IPS-20b (cell line): ENCODE results near the gene CITED4.

Experiments used
- H3K27ac ChIP-seq: one replicate; pipeline ENCODE4 v1.5.1; 2013; ENCODE audit warnings: low read length
- H3K27me3 ChIP-seq: 2 replicates; pipeline ENCODE4 v1.6.1; 2013; ENCODE audit warnings: mild to moderate bottlenecking, low read length, inconsistent platforms; ENCODE audit not compliant: insufficient read depth
- H3K36me3 ChIP-seq: 2 replicates; pipeline ENCODE4 v1.6.1; 2013; ENCODE audit warnings: low read depth, mild to moderate bottlenecking, inconsistent platforms, low read length, moderate library complexity; ENCODE audit not compliant: insufficient read depth
- H3K4me1 ChIP-seq: 2 replicates; pipeline ENCODE4 v1.6.1; 2013; ENCODE audit warnings: mild to moderate bottlenecking, control low read depth, inconsistent platforms, low read length, moderate library complexity; ENCODE audit not compliant: insufficient read depth
- H3K4me3 ChIP-seq: 2 replicates; pipeline ENCODE4 v1.5.1; 2013; ENCODE audit warnings: mild to moderate bottlenecking, low read length, inconsistent platforms
- H3K9ac ChIP-seq: 2 replicates; pipeline ENCODE4 v1.6.1; 2013; ENCODE audit warnings: low read depth, mild to moderate bottlenecking, inconsistent platforms, low read length, moderate library complexity
- H3K9me3 ChIP-seq: 2 replicates; pipeline ENCODE4 v1.6.1; 2013; ENCODE audit warnings: mild to moderate bottlenecking, low read depth, low read length, inconsistent platforms; ENCODE audit not compliant: insufficient read depth

The CITED4 gene

DNA sequence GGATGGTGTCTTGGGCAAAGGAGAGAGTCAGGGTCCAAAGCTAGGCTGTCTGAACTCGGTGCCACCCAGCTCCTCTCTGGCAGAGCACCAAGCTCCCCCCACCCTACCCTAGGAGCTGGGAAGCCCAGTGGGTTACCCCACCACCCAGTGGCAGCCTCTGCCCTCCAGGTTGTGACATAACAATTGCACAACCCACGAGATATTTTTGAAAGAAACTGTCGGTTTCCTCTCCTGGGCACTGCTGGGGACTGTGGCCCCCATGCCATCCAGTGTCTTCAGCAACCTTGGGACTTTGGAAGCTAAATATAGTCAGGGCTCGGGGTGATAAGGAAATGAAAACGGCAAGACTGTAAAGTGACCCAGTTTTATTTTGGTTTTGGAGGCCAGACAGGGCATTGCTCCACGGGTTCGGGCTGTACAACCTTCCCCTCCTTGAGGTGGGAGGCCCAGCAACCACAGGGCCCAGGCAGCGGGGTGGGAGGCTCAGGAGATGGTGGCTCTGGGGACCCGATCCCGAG, 1.4 kb downstream of the CITED4 start:
- H3K4me1 ChIP-seq = peaks cover 7% of the 10 kb centered on the region; the same call in 1 of the 2 replicates
- peak overlapping the region; percentile 72 for H3K9ac ChIP-seq
- peaks cover 38% of the 10 kb centered on the region for H3K27me3 ChIP-seq
- H3K9me3 ChIP-seq = no peaks in the 10 kb centered on the region
- no peak overlapping the region for H3K27ac ChIP-seq
- H3K36me3 ChIP-seq = no peaks in the 10 kb centered on the region
- peak overlapping the region; percentile 64 for H3K4me3 ChIP-seq

DNA sequence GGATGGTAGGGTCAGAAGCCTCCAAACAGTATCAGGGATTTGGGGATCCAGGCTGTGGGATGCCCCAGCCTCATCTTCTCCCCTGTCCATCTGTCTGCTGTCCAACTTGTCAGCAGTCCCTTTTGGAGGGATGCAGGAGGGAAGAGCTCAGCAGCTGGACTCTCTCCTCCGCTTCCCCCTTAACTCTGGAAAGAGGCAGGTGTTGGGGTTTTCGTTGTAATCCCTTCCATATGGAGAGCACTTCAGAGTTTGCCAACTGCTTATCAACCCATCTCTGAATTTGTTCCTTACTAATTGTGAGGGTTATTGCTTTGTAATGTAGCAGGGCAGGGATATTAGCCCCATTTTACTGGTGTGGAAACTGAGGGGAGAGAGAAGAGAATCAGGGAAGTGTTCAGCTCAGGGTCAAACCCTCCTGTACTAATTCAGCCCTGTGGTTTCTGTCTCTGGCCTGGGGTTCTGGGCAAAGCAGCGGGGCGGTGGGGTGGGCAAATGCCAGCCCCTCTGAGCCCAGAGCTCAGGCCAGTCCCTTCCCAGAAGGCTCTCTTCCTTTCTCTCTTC, 3.2 kb downstream of the CITED4 start:
- H3K9me3 ChIP-seq = no peaks in the 10 kb centered on the region
- H3K9ac ChIP-seq = no peak overlapping the region
- H3K4me3 ChIP-seq = no peak overlapping the region
- no peak overlapping the region for H3K27ac ChIP-seq
- peaks cover 38% of the 10 kb centered on the region for H3K27me3 ChIP-seq
- peaks cover 7% of the 10 kb centered on the region; the same call in 1 of the 2 replicates for H3K4me1 ChIP-seq
- H3K36me3 ChIP-seq = no peaks in the 10 kb centered on the region

DNA sequence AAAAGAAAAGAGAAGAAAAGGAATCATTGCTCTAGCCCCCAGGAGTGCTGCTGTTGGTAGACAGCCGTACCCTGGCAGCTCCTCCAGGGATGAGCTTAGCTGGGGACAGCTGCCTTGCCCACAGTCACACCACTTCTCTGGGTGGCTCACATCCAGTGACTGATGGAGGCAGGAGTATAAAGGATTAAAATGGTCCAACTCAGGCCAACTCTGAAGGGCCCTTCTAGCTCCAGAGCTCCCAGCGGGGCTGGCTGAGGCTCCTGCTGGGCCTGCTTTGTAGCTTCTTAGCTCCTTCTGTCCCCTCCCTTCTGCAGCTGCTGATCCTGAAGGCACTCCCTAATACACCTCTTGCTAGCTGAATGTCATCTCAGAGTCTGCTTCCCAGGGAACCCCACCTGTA, 4.4 kb downstream of the CITED4 start:
- no peaks in the 10 kb centered on the region for H3K9me3 ChIP-seq
- no peak overlapping the region for H3K9ac ChIP-seq
- H3K4me1 ChIP-seq = peaks cover 4% of the 10 kb centered on the region; the same call in 1 of the 2 replicates
- no peak overlapping the region for H3K4me3 ChIP-seq
- no peak overlapping the region for H3K27ac ChIP-seq
- peaks cover 38% of the 10 kb centered on the region for H3K27me3 ChIP-seq
- no peaks in the 10 kb centered on the region for H3K36me3 ChIP-seq

DNA sequence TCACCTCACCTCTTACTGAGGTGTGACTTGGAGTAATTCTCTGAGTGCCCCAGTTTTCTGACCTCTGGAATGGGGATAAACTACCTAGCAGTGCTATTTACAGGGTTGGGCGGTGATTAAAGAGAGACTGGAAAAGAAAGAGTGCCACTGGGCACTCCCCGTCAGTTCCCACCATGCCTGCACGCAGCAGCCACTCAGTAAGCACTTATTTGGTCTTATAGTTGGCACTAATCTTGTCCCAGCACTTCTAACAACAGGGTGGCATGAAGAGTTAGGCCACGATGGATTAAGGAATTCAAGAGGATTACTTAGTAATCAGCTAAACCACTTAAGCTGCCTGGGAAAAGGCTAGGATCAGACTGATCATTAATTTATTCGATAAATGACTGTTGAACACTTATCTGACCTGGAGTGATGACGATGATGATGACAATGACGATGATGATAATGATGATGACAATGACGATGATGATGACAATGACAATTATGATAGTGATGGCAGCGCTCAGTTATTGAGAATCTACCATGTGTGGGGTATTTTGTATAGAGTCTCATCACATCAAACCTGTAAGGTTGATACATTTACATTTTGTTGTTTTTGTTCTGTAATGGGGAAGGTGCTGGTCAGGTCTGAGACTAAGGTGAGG, 5.4 kb downstream of the CITED4 start:
- H3K27me3 ChIP-seq = peaks cover 38% of the 10 kb centered on the region
- no peak overlapping the region for H3K9ac ChIP-seq
- no peaks in the 10 kb centered on the region for H3K9me3 ChIP-seq
- H3K4me1 ChIP-seq = peaks cover 4% of the 10 kb centered on the region; the same call in 1 of the 2 replicates
- no peak overlapping the region for H3K27ac ChIP-seq
- H3K4me3 ChIP-seq = no peak overlapping the region
- H3K36me3 ChIP-seq = no peaks in the 10 kb centered on the region

DNA sequence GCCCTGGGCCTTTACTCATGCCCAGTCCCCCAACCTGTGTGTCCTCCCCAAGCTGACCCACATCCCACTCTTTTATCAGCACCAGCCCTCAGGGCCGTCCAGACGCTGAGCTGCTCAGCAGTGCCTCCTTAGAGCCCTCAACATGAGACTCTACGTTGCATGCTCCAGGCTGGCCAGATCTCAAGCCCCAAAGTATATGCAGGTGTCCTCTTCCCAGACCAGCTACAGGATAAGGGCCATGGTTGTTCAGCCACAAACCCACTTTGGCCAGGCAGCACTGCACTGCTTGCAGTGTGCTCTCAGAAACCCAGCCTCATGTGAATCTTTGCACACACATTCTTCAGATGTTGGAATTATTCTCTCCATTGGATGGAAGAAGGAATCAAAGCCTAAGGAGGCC, 6.0 kb downstream of the CITED4 start:
- Histone ChIP-seq H3K27me3 (peaks cover 34% of the 10 kb centered on the region), H3K4me1 (peaks cover 4% of the 10 kb centered on the region; the same call in 1 of the 2 replicates), H3K9ac (no peak overlapping the region), H3K27ac (no peak overlapping the region), H3K36me3 (no peaks in the 10 kb centered on the region), H3K9me3 (no peaks in the 10 kb centered on the region), H3K4me3 (no peak overlapping the region)

DNA sequence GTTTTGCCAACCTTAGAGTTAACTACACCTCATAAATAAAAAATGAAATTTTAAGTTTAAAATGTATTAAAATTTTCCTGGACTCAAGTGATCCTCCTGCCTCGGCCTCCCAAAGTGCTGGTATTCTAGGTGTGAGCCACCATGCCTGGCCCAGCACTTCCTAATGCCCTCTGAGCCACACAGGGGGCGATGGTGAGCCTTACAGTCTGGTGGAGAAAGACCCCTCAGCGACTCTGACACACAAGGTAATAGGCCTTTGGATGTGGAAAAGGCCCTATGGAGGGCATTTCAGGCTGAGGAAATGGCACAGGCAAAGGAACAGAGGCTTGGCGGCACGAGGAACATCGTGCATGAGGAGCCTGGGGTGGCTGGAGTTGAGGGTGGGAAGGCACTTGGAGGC, 6.7 kb downstream of the CITED4 start:
- Histone ChIP-seq H3K27ac (no peak overlapping the region), H3K36me3 (no peaks in the 10 kb centered on the region), H3K27me3 (peaks cover 32% of the 10 kb centered on the region), H3K4me1 (no peaks in the 10 kb centered on the region; the same call in 1 of the 2 replicates), H3K9ac (no peak overlapping the region), H3K9me3 (no peaks in the 10 kb centered on the region), H3K4me3 (no peak overlapping the region)

DNA sequence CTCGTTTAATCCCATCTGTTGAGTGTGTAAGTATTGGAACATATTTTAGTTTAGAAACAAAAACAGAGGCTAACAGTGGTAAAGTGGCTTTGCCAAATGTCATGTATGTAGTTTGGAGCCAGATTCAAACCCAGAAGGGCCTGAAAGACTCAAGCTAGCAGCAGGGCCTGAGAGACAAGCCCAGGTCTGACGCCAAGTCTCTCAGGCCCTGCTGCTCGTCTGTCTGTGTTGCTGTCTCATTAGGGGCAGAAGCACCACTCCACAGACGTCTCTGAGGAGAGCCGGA, 8.3 kb downstream of the CITED4 start:
- H3K27me3 ChIP-seq = peaks cover 19% of the 10 kb centered on the region
- no peaks in the 10 kb centered on the region for H3K36me3 ChIP-seq
- H3K27ac ChIP-seq = no peak overlapping the region
- H3K9ac ChIP-seq = no peak overlapping the region
- no peaks in the 10 kb centered on the region for H3K9me3 ChIP-seq
- H3K4me1 ChIP-seq = no peaks in the 10 kb centered on the region
- no peak overlapping the region for H3K4me3 ChIP-seq

DNA sequence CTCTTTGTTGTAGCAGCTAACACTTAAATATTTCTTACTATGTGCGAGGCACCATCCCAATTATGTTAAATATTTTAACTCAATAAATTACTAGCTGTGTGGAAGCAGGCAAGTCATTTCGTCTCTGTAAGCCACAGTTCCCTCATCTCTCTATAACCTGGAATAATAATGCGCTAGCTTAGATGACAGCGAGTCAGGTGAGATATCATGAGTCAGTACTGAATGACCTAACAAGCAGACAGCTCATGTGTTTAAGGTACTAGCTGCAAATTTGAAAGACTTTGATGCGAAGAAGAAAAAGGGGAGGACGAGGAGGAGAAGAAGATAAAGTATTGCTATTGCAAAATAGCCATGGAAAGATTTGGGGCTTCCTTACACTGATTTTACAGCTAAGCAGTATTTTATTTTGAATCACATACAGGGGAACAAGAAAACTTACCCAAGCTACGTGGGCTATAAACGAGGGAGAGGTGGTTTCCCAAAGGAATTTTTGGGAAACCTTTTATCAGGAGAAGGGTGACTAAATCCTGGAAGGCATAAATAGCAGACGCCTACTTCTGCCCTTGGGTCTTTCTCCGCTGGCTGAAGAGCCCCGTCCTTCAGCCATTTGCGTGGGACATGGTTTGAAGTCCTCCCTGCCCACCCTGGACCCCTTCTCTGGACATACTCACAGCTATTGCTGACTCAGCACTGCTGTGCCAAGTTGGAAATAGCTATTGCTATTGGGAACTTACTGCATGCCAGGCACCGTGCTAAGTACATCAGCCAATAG, 8.9 kb downstream of the CITED4 start:
- Histone ChIP-seq H3K4me1 (no peaks in the 10 kb centered on the region), H3K4me3 (no peak overlapping the region), H3K27me3 (peaks cover 13% of the 10 kb centered on the region; the same call in 1 of the 2 replicates), H3K9ac (no peak overlapping the region), H3K27ac (no peak overlapping the region), H3K36me3 (no peaks in the 10 kb centered on the region), H3K9me3 (no peaks in the 10 kb centered on the region)

DNA sequence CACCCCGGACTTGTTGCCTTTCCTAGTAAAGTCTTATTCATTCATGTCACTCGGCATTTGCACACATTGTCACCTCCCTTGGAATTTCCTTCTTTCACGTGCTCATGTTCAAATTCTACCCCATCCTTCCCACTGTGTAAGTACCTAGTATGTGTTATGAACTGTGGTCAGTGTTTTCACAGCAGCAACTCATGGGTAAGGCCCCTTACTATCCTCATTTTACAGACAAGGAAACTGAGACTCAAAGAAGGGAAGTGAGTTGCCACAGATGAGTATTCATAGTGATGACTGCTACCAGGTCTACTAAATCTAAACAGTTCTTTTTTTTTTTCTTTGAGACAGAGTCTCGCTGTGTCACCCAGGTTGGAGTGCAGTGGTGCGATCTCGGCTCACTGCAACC, 10.5 kb downstream of the CITED4 start:
- Histone ChIP-seq H3K27ac (no peak overlapping the region), H3K4me1 (no peaks in the 10 kb centered on the region), H3K4me3 (no peak overlapping the region)

DNA sequence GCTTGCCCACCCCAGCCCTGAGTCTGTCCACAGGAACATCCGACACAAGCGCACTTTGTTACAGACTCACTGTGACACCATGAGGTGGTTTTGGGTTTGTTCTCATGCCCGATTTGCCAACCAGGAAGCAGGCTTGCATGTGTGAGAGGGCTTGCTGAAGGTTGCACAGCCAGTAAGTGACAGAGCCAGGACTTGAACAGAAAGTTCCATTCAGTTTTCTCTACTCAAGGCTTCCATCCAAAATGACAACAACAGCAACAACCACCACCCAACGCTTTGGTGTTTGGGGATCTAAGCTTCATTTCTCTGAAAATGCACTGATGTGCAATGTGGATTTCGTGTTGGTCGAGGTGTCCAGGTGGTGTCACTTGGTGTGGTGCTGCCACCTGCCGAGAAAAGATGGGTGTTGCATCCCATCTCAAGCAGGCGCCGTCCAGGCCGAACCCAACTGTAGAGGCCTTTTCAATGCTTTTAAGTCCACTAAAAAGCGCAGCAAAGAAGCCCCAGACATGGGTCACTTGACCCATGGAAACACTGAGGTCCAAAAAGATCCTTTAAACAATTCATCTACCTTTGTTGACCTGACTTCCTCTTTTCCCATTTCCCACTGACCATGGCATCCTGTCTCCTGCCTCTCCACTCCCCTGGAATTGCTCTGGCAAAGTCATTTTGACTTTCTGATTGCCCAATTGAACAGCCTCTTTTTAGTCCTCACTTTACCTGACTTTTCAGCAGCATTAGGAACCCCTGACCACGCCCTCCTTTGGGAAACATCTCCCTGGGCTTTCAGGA, 12.2 kb downstream of the CITED4 start:
- Histone ChIP-seq H3K27ac (no peak overlapping the region), H3K9ac (no peak overlapping the region), H3K9me3 (no peaks in the 10 kb centered on the region), H3K4me1 (no peaks in the 10 kb centered on the region), H3K4me3 (no peak overlapping the region), H3K27me3 (peaks cover 7% of the 10 kb centered on the region; the same call in 1 of the 2 replicates), H3K36me3 (no peaks in the 10 kb centered on the region)

More for the DNA sequence above, 10.5 kb downstream of the CITED4 start:
- no peaks in the 10 kb centered on the region for H3K36me3 ChIP-seq
- H3K9me3 ChIP-seq = no peaks in the 10 kb centered on the region
- H3K9ac ChIP-seq = no peak overlapping the region
- peaks cover 7% of the 10 kb centered on the region; the same call in 1 of the 2 replicates for H3K27me3 ChIP-seq

DNA sequence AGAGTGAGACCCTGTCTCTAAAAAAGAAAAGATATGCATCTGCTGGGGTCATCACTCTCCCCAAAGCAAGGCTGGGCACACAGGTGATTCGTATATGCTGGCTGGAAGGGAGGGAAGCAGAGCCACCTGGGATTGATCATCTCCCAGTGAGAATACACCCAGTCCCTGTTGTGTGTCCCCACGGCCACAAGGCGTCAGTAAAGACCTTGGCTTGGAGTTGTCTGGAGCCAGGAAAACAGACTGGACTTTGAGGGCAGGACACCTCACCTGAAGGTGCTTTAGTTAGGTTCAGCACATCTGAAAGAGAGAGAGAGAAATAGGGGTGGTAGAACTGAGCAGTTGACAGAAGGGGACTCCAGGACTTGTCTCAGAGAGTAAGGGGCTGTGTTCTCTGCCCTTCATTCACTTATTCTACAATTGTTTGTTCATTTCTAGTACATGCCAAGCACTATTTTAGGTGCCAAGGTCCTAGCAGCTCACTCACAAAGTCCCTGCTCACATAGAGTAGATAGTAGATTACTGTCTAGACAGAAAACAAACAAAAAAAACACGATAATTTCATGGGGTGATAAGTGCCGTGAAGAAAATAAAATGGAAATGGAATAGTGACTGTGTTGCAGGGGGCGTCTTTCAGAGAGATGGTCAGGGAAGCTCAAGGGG, 13.5 kb downstream of the CITED4 start:
- Histone ChIP-seq H3K9ac (no peak overlapping the region), H3K36me3 (no peaks in the 10 kb centered on the region), H3K4me3 (no peak overlapping the region), H3K9me3 (no peaks in the 10 kb centered on the region), H3K4me1 (no peaks in the 10 kb centered on the region), H3K27ac (no peak overlapping the region), H3K27me3 (peaks cover 7% of the 10 kb centered on the region; the same call in 1 of the 2 replicates)
